Measurements from ENCODE around the gene DHH.
"Not testable (repeated sequence)": the region's sequence is repeated elsewhere in the genome, so short reads cannot be mapped to it uniquely, and the experiment has no call there.

The DHH gene

DNA sequence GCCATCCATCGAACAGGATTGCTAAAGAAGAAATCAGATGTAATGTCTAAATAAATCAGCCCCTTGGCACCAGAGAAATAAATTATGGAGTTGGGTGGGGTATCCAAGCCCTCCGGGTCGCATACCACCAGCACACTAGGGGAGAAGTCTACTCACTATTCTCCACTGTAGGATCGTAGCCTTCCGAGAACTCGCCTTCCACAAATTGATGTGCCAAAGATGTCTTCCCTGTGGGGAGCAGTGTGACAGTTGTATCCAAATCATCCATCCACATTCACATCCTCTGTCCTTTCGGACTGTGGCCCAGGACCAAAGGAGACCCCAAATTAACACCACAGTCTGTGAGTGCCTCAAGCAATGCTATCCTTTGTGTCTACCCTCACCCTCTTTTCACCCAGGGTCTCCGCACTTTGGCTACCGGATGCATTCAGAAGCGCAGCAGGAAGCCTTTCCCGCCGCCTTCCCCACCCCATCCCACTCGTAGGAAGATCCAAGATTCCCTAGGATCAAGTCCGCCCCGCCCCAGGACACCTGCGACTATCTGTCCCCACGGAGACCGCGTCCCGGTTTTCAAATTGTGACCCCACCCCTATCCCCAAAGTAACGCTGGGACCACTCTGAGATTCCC, 25.6 kb downstream of the DHH start:
- no peak for DNase-seq

- DNase-seq, result no peak
Measured at GRCh38 chr12:49066120-49066519, 28.5 kb downstream of the DHH start.

GRCh38 chr12:49064767-49065152, 29.8 kb downstream of the DHH start:
- no peak for DNase-seq

- DNase-seq, result not testable (repeated sequence)
Measured at GRCh38 chr12:49061916-49062315, 32.7 kb downstream of the DHH start.

DNA sequence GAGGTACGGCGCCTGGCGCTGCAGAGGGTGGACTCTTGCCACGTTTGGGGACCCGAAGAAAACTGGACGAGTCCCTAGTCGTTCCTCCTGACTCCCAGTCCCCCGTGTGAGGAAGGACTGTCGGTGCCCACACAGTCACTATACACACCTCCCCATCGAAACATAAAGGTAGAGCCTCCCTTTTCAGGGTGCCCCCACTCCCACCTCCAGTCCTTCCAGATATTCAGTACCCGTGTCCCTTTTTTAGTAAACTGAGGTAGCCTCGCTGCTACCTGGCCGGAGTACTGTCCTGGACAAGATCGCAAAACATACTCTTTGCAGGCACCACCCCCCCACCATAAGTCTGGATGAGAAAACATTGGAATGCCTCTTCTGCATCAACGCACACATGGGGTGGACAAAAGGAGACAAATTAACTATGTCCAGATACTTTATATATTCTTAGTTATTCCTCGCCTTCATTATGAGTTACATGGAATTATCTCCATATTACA, 33.4 kb downstream of the DHH start:
- no peak for DNase-seq

GRCh38 chr12:49060237-49061156, 34.1 kb downstream of the DHH start, which contains the start of gene KMT2D:
Gene KMT2D, minus strand, starts transcription at chr12:49060794. Its CDS starts 5,470 bp downstream, at chr12:49055324.
- peak; percentile 89 for DNase-seq

DNA sequence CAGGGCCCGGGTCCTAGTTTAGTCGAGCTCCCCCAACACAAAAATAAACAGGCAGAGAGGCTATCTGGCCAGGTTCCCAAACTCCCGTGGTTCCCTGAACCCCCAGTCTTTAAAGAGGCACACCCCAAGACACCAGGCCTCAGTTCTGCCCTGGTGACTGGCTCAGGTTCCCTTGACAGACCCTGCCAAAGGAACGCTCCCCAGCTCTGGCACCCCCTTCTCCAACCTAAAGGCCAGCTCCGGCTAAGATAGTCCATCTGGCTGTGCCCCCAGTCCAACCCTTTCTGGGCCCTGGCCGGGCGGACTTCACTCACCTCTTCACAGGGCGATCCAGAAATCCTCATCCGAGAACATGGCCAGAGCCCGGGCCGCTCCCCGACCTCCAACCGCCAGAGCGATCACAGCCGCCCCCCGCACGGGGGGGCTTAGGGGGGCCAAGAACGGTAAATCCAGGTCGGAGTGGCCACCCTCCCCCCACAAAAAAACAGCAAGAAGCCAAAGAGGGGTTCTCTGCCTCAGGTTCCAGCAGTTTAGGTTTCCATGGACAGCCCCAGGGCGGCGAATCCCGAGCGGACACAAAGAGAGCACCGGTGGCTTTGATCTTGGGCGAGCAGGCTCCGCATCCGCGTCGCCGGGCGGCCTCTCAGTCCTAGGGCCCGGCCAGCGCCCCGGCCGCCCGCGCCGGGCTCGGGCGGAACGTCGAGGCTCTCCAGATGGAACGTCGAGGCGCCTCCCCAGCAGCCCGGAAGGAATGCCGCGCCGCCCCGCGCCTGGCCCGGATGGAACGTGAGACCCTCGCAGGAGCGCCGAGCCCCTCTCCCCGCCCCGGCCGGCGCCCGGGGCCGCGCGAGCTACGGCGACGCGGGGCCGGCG, 35.1 kb downstream of the DHH start:
- no peak for DNase-seq

DNA sequence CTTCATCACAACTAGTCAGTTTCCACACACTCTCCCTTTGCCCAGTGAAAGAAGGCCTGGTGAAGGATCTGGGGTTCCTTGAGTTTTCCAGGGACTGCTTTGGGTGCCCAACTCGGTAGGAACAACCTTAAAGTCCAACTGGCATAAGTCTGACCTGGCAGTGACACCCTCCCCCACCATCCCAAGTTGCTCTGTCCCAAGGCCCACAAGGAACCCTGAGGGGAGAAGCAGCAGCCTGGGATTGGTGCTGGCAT, 35.6 kb downstream of the DHH start:
- DNase-seq, result no peak

- no peak for DNase-seq
Measured at GRCh38 chr12:49058366-49059044, 36.1 kb downstream of the DHH start.

DNA sequence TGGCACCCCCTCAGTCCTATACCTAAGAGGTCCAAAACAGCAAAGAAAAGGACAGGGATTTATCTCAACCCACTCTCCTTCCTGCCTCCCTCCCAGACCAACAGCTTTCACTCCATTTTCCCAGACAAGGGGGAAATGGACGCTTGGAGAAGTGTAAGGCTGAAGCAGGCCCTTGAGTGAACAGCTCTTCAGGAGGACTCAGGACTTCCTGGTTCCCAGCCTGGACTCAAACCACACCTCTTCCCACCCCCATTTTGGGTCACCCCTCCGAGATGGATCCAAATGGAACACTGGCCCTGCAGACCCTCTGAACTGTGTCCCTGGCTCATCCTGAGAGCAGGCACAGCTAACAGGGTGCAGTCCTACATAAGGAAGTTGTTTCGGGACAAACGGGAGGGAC, 36.7 kb downstream of the DHH start:
- no peak for DNase-seq

- peak; percentile 79 for DNase-seq
Measured at GRCh38 chr12:49055978-49056754, 38.4 kb downstream of the DHH start.

DNA sequence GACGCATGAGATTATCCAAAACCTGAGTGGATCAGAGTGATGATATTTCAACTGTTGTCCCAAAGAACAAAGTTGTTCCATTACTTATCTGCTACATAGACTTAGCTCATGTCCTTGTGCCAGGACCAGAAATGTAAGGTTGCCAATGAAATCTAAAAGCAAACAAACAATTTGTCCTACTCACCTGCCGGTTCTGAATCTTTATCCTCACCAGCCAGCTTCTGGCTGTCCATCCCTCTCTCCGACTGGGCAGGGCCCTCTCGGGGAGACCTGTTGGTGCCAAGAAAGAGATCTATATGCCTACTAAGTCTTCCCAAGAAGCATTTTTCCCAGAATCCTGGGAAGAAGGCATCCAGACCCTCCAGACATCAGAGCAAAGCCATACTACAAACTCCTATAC, 39.5 kb downstream of the DHH start:
- no peak for DNase-seq

- no peak for DNase-seq
Measured at GRCh38 chr12:49054524-49054923, 40.1 kb downstream of the DHH start.

GRCh38 chr12:49054096-49054495, 40.5 kb downstream of the DHH start:
- DNase-seq, result no peak

- no peak for DNase-seq
Measured at GRCh38 chr12:49052451-49053208, 42.0 kb downstream of the DHH start.

GRCh38 chr12:49051777-49052438, 42.7 kb downstream of the DHH start:
- no peak for DNase-seq

DNA sequence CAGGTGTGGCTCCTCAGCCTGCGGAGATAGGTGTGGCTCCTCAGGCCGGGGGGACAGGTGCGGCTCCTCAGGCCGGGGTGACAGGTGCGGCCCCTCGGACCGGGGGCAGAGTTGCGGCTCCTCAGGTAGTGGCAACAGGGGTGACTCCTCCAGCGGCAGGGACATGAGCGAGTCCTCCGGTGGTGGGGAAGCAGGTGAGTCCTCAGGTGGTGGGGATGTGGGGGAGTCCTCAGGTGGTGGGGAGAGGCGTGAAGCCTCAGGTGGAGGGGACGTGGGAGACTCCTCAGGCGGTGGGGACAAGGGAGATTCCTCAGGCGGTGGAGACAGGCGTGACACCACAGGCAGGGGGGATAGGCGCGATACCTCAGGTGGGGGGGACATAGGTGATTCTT, 43.2 kb downstream of the DHH start:
- DNase-seq, result no peak

DNA sequence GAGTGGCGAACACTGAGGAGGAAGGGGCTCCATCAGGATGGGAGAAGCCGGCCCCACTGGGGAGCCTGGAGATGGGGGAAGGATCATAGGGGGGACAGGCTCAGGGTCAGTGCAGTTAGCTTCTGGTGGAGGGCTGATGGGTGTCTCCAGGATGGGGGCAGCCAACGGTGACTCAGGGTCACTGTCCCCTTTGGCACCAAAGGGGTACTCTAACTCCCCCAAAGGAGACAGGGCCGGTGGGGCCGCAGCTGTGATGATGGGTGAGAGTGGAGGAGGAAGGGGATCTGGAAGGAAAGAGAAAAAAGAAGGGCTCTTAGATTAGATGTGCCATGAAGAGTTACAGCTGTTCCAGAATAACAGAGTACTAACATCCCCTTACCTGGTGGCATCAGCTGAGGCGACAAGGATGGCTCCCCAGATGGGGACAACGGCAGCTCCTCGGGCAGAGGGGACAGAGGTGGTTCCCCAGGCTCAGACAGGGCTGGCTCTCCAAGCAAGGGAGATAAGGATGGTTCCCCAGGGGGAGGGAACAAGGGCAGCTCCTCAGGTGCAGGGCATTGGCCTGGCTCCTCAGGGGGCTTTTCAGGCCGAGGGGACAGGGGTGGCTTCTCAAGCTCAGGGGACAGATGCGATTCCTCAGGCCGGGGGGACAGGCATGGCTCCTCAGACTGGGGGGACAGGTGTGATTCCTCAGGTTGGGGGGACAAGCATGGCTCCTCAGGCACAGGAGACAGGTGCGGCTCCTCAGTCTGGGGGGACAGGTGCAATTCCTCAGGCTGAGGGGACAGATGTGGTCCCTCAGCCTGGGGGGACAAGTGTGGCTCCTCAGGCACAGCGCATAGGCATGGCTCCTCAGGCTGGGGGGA, 43.9 kb downstream of the DHH start:
- DNase-seq, result no peak

DNA sequence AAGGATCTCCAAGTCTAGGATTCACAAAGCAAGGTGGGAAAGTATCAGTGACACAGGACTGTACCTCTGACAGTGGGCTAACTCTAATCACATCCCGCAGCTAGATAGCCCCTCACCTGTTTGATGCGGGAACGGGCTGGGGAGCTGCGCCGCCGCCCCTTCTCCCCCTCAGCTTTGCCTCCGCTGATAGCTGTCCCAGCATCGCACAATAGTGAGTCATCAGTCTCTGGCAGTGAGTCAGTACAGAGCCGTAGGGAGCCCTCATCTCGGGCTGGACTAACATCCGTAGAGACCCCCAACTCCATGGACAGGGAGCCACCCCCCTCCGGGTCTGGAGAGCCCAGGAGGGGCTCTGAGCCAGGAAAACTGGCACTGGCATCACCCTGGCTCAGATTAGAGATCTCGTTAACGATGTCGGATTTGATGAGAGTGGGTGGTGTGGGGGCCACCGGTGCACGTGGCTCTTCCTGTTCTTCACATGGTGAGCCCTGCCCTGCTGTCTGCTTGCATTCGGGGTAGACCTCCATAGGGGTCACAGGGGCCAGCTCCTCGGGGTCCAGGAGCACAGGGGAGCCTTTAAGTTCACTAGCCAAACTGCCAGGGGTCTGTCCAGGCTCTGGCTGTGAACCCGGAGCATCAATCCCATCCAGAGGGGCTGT, 44.9 kb downstream of the DHH start:
- DNase-seq, result no peak

All from CD4-positive, alpha-beta T cell treated with Interleukin-4 for 4 hours (primary cell).